Measurements from ENCODE around the gene GRIP2. TPM values are rescaled to one million over a fixed set of nuclear protein-coding genes. Genes with fewer than 3 reads are reported as not detected.
A peak's percentile ranks its signal among the peaks of the same experiment; 100 is the strongest.

Gene GRIP2
- total RNA-seq, 2 donors from 2014 or later: 0.10 TPM; not detected in 1

DNA sequence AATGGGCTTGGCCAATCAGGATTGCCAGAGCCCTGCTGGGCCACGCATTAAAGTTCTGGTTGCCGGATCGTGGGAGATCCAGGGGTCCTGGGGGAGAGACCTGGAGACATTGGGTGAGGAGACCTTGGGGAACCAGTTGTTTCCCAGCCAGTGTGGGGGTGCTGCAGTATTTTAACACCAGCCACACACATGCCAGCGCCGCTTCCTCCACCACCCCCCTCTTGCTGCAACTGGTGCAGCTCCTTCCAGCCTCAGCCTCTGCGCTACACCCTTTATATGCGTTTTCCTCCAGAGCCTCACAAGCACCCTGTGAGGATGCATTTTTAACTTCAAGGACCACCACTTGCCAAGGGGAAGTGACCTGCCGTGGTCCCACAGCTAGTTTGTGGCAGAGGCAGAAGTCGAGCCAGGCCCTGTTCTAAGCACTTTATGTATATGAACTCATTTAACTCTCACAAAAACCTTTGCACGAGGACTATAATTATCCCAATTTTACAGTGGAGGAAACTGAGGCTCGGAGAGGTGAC, 29.4 kb upstream of the GRIP2 start:
- Mint-ChIP-seq H3K4me1 (no peaks in the 10 kb centered on the region), H3K36me3 (ENCODE audit: low read depth) (no peaks in the 10 kb centered on the region), H3K27ac (no peak overlapping the region), H3K4me3 (no peak overlapping the region), H3K27me3 (peaks cover 50% of the 10 kb centered on the region)
- DNase-seq (no peak), ATAC-seq (no peak)
- no peaks in the 10 kb centered on the region for H3K9me3 ChIP-seq (ENCODE audit: control insufficient read depth, low read length, poor library complexity, severe bottlenecking)

DNA sequence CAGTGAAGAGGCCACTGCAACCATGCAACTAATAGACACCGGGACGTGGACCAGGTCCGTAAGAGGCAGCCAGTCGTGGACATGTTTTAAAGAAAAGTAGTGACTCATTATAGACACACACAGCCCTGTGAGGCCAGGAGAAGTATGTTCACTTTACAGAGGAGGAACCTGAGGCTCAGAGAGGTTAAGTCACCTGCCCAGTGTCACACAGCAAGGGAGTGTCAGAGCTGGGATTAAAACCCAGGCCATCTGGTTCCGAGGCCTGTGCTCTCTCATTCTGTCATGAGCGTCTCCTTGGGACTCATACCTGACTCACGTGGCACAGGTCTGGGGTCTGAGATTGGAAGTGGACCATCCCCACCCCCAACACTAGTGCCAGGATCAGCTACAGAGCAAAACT, 28.1 kb upstream of the GRIP2 start:
- Mint-ChIP-seq H3K36me3 (ENCODE audit: low read depth) (no peaks in the 10 kb centered on the region), H3K27ac (no peak overlapping the region), H3K4me1 (no peaks in the 10 kb centered on the region), H3K27me3 (peaks cover 47% of the 10 kb centered on the region), H3K4me3 (no peak overlapping the region)
- no peak for DNase-seq
- ATAC-seq: no peak
- H3K9me3 ChIP-seq (ENCODE audit: control insufficient read depth, low read length, poor library complexity, severe bottlenecking): no peaks in the 10 kb centered on the region

DNA sequence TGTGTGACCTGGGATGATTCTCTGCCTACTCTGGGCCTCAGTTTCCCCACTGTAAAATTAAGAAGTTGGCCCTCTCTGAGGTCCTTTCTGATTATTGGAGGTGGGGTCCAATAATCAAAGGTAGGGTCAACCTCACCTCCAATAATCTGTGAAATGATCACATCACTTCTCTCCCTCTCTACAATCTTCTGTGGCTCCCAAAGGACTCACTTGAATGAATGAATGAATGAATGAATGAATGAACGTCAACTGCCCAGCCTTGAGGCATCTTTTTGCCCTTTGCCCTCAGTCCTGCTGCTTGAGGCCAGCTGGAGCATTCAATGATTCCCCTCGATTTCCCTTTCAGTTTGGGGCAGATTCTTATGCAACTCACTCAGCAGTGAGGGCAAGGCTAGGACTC, 26.7 kb upstream of the GRIP2 start:
- peaks cover 53% of the 10 kb centered on the region for H3K27me3 Mint-ChIP-seq
- H3K4me3 Mint-ChIP-seq: no peak overlapping the region
- no peak overlapping the region for H3K27ac Mint-ChIP-seq
- no peak for ATAC-seq
- peaks cover 1% of the 10 kb centered on the region for H3K4me1 Mint-ChIP-seq
- DNase-seq: no peak
- no peaks in the 10 kb centered on the region for H3K9me3 ChIP-seq (ENCODE audit: control insufficient read depth, low read length, poor library complexity, severe bottlenecking)
- H3K36me3 Mint-ChIP-seq (ENCODE audit: low read depth): no peaks in the 10 kb centered on the region

DNA sequence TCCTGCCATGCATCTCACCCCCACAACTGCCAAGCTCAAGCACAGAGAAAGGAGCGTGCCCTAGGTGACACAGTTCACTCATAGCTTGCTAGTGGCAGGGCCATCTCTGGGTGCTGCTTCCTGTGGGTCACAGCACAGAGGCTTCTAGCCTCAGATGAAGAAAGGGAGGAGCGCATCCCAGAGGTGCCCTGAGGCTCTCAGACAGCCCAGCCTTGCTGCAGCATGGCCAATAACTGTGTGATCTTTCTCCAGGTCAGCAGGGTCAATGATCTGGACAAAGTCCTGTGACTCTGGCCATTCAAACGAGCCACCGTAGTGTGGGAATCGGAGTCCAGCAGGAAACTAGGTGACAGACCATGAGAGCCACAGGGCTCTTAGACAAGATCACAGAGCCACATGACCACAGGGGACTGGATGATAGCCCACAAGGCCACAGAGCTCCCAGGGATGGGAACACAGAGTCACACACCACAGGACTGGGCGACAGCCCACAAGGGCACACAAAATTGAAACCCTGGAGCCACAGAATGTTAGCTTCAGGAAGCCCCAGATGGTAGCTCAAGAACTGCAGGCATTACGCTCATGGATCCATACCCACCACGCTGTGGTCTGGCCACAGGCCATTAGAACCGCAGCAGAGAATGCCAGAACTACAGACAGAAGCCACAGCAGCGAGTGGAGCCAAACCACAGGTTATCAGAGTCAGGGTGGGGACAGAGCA, 25.9 kb upstream of the GRIP2 start:
- no peak for ATAC-seq
- Mint-ChIP-seq H3K4me1 (peaks cover 2% of the 10 kb centered on the region), H3K27ac (peak overlapping the region; percentile 61), H3K4me3 (no peak overlapping the region), H3K27me3 (peaks cover 54% of the 10 kb centered on the region), H3K36me3 (ENCODE audit: low read depth) (no peaks in the 10 kb centered on the region)
- H3K9me3 ChIP-seq (ENCODE audit: control insufficient read depth, low read length, poor library complexity, severe bottlenecking): no peaks in the 10 kb centered on the region
- no peak for DNase-seq

DNA sequence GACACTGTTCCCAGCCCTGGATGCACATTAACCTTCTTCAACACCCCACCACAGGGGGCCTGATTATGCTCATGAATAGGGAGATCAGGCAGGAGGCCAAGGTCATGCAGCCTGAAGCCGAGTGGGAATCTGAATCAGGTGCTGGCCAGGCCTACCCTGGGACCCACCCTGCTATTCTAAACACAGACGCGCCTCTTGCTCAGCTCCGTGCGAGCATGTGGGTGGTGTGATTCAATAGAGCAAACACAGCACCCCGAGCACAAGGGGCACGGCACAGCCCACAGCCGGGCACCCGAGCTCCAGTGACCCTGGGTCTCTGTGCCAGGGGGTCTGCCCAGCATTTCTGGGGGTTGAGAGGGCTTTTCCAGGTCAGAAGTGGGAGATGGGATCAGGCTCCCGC, 24.6 kb upstream of the GRIP2 start:
- ATAC-seq (no peak), DNase-seq (no peak)
- no peak overlapping the region for H3K4me3 Mint-ChIP-seq
- H3K27ac Mint-ChIP-seq: no peak overlapping the region
- H3K4me1 Mint-ChIP-seq: peaks cover 2% of the 10 kb centered on the region
- H3K36me3 Mint-ChIP-seq (ENCODE audit: low read depth): no peaks in the 10 kb centered on the region
- no peaks in the 10 kb centered on the region for H3K9me3 ChIP-seq (ENCODE audit: control insufficient read depth, low read length, poor library complexity, severe bottlenecking)
- peaks cover 63% of the 10 kb centered on the region for H3K27me3 Mint-ChIP-seq

DNA sequence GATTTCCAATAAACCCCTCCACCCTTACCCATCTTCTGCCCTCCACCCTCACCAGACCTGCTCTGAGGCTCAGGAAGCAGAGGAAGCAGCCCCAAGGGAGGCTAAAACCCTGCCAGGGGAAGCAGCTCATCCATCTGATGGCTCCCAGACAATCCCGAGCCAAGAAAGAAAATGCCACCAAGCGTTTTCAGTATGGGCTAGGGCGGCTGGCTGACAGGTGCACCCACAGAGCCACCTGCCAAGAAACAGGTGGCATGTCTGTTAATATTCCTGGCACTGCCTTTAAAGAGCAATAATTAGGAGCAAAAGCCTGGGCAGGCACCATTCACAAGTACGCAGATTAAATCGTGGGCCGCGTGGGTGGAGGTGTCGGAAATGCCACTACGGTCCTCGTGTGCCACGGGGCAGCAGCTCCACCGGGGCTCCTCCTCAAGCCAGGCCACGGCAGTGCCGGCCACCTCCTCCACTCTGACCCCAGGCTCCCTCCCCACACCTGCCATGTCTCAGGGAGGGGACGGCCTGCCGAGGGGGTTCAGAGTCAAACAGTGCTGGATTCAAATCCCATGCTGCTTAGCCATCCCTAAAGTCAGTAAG, 23.9 kb upstream of the GRIP2 start:
- peaks cover 64% of the 10 kb centered on the region for H3K27me3 Mint-ChIP-seq
- ATAC-seq: no peak

DNA sequence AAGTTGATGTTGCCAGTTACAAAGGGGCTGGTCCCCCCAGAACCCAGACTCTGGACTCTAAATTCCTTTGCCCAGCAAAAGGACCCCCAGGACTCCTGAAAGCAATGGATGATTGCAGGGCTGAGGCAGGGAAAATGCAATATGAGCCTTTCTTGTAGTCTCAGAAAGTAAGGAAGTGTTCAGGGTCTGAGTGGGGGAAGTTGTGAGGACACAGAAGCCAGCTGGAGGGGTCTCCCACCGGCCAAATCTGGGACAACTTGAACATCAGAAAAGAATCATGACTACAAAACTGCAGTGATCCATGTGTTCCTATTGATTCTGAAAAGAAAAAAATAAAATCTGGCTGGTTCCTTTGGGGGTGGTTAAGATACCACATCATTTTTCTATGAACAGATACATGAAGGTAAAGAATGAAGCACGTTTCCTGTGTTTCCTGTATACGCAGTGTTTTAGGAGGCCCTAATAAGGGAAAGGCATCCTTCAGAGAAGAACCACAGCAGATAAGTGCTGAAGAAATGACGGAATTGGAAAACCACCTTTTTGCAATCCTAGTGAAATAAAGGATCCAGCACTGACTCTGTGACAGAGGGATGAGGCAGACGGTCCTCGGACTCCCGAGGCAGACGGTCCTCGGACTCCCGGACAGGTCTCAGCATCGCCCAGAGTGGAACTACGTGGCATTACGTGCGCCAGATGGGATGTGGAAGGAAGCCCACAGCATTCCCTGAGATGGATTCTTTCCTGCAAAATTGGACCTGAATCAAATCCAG, 22.2 kb upstream of the GRIP2 start:
- no peak overlapping the region for H3K27ac Mint-ChIP-seq
- ATAC-seq: no peak
- H3K4me3 Mint-ChIP-seq: no peak overlapping the region

More for the DNA sequence above, 23.9 kb upstream of the GRIP2 start:
- Mint-ChIP-seq H3K36me3 (ENCODE audit: low read depth) (no peaks in the 10 kb centered on the region), H3K4me1 (peaks cover 2% of the 10 kb centered on the region), H3K4me3 (no peak overlapping the region), H3K27ac (no peak overlapping the region)
- no peak for DNase-seq
- no peaks in the 10 kb centered on the region for H3K9me3 ChIP-seq (ENCODE audit: control insufficient read depth, low read length, poor library complexity, severe bottlenecking)

DNA sequence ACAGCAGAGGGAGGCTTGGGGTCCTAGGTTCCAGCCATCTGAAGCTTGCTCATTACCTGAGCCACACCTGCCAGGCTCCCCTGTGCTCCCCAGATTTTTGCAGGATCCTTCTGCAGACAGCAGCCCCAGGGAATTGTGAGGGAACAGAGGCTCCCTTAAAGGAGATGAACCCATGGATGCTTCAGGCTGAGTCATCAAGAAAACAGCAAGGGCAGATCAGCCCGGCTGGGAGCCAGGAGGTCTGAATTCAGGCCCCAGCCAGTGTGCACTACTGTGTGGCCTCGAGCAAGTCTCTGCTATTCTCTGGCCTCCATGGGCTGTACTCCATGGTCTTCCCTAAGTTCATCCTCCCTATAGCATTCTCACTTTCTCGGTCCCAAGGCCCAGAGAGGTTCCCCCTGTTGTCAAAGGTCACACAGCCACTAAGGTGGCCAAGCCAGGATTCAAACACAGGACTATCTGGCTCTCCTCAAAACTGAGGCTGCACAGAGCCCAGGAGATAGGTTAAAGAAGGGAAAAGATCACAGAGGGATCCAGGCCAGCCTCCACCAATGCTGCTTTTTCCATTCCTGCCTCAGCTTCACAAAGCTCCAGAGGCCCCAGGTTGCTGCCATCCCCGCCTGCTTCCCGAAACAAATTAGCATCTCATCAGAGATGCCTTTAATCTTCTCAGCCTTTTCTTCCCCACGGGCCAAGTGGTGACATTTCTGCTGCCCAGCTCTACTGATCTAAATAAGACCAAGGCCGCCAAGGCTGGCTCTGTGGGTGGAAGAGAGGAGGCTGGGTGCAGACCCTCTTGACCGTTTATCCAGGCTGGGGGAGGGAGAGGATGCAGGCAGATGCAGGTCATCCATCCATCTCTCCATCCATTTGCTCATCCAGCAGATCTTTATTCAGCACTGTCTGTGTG, 21.2 kb upstream of the GRIP2 start:
- peaks cover 2% of the 10 kb centered on the region for H3K4me1 Mint-ChIP-seq
- peaks cover 66% of the 10 kb centered on the region for H3K27me3 Mint-ChIP-seq
- H3K36me3 Mint-ChIP-seq (ENCODE audit: low read depth): peaks cover 2% of the 10 kb centered on the region
- ATAC-seq (no peak), DNase-seq (no peak)
- H3K4me3 Mint-ChIP-seq: no peak overlapping the region
- no peak overlapping the region for H3K27ac Mint-ChIP-seq
- no peaks in the 10 kb centered on the region for H3K9me3 ChIP-seq (ENCODE audit: control insufficient read depth, low read length, poor library complexity, severe bottlenecking)

More for the DNA sequence above, 22.2 kb upstream of the GRIP2 start:
- no peak for DNase-seq
- H3K36me3 Mint-ChIP-seq (ENCODE audit: low read depth): no peaks in the 10 kb centered on the region
- H3K27me3 Mint-ChIP-seq: peaks cover 62% of the 10 kb centered on the region
- no peaks in the 10 kb centered on the region for H3K9me3 ChIP-seq (ENCODE audit: control insufficient read depth, low read length, poor library complexity, severe bottlenecking)
- peaks cover 2% of the 10 kb centered on the region for H3K4me1 Mint-ChIP-seq

DNA sequence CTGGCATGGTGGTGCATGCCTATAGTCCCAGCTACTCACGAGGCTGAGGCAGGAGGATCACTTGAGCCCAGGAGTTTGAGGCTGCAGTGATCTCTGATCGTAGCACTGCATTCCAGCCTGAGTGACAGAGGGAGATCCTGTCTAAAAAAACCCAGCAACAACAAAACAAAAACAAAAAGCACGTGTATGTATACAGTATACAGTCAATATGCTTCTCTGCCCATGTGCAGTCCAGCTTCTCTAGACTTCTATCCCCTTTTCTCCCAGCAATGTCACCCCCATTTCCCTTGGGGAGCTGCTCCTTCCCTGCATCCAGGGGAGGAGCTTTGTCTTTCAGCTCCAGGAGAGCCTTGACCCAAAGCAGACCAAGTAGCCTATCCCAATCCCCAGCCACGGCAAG, 20.0 kb upstream of the GRIP2 start:
- no peak overlapping the region for H3K27ac Mint-ChIP-seq
- no peak for ATAC-seq
- no peak for DNase-seq
- no peaks in the 10 kb centered on the region for H3K9me3 ChIP-seq (ENCODE audit: control insufficient read depth, low read length, poor library complexity, severe bottlenecking)
- peaks cover 70% of the 10 kb centered on the region for H3K27me3 Mint-ChIP-seq
- peaks cover 8% of the 10 kb centered on the region for H3K4me1 Mint-ChIP-seq
- peaks cover 6% of the 10 kb centered on the region for H3K36me3 Mint-ChIP-seq (ENCODE audit: low read depth)
- H3K4me3 Mint-ChIP-seq: no peak overlapping the region

DNA sequence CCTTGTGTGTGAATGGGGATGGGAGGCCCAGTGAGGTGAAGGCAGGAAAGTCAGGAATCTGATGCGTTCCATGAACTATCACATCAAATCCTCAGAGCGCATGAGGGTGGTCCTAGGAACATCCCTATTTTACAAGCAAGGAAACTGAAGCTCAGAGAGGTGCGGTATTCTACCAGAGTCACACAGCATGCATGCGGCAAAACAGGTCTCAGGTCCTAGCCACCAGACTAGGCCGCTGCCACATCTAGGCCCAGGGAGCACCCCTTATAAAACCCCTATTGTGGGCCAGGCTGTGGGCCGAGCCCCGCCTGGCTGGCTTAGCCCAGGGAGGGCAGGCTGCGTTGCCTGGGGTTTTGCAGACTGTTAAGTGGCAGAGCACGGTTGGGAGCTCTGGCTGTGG, 17.9 kb upstream of the GRIP2 start:
- no peak for ATAC-seq
- H3K4me1 Mint-ChIP-seq: peaks cover 8% of the 10 kb centered on the region
- H3K27me3 Mint-ChIP-seq: peaks cover 80% of the 10 kb centered on the region
- H3K36me3 Mint-ChIP-seq (ENCODE audit: low read depth): peaks cover 6% of the 10 kb centered on the region
- no peak overlapping the region for H3K27ac Mint-ChIP-seq
- no peaks in the 10 kb centered on the region for H3K9me3 ChIP-seq (ENCODE audit: control insufficient read depth, low read length, poor library complexity, severe bottlenecking)
- no peak overlapping the region for H3K4me3 Mint-ChIP-seq
- no peak for DNase-seq

DNA sequence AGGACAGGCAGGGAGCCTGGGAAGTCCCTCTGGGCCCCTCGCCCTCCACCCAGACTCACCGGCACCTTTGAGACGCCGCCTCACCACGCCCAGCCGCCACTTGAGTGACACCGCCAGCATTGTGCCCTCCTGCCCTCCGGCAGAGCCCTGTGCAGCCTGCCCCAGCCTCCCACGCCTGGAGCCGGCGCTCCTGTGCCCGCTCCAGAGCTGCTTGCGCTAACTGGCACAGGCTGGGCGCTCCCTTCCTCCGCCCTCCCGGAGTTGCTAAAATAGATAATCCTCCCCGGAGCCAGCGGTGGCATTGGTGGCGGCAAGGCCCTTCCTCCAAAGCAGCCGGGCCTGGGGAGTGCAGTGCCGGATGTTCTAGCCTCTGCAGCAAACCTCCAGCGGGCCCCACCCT, 15.7 kb upstream of the GRIP2 start:
- H3K36me3 Mint-ChIP-seq (ENCODE audit: low read depth): peaks cover 7% of the 10 kb centered on the region
- H3K4me1 Mint-ChIP-seq: peaks cover 6% of the 10 kb centered on the region
- no peaks in the 10 kb centered on the region for H3K9me3 ChIP-seq (ENCODE audit: control insufficient read depth, low read length, poor library complexity, severe bottlenecking)
- H3K27me3 Mint-ChIP-seq: peaks cover 81% of the 10 kb centered on the region
- DNase-seq (no peak), ATAC-seq (peak; percentile 48)
- peak overlapping the region; percentile 61 for H3K4me3 Mint-ChIP-seq
- peak overlapping the region; percentile 86 for H3K27ac Mint-ChIP-seq

DNA sequence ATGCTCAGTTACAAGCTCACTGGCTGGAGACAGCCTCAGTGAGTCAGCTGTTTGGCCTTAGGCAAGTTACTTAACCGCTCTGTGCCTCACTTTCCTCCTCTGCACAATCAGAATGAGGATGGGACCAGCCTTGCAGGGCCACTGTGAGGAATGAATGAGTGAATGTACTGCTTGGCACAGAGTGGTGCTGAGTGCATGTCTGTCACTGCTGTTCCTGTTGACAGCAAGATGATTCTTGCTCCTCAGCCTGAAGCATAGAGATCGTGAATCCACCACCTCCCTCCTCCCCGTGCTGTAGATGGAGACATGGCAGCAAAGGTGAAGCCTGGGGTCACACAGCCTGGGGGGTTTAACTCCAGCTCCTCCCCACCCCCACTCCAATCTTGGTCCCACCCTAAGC, 14.6 kb upstream of the GRIP2 start:
- H3K36me3 Mint-ChIP-seq (ENCODE audit: low read depth): peaks cover 7% of the 10 kb centered on the region
- peaks cover 79% of the 10 kb centered on the region for H3K27me3 Mint-ChIP-seq
- DNase-seq (no peak), ATAC-seq (no peak)
- H3K9me3 ChIP-seq (ENCODE audit: control insufficient read depth, low read length, poor library complexity, severe bottlenecking): no peaks in the 10 kb centered on the region
- peaks cover 6% of the 10 kb centered on the region for H3K4me1 Mint-ChIP-seq
- H3K4me3 Mint-ChIP-seq: no peak overlapping the region
- H3K27ac Mint-ChIP-seq: no peak overlapping the region

Measured in T-helper 17 cell (primary cell).